HG03558 (cell line): ENCODE results near the gene PLPPR5.

ENCODE experiments used
- ATAC-seq: cut with Tn5 transposase; IDR thresholded peaks from one replicate; pipeline ENCODE4 v1.9.1; 2021; ENCODE audit warnings: moderate number of reproducible peaks; ENCODE audit not compliant: unreplicated experiment; ENCODE audit errors: extremely low read depth

PLPPR5 gene

DNA sequence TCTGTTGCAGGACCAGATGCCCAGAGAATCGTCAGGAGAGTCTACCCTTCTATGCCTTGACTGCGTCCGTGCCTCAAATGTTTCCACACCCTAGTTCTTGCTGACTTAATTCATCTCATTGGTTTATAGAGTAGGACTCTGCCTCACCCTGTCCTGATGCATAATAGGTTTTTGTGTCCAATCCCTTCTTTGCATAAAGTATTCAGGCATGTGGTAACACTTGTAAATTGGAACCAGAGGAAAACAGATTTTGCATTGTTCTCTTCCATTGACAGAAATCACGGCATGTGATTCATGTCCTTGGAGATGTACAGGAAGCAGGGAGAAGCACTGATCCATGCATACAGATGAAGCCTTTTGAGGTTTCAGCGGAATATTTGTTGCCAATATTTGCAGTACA, 29.5 kb downstream of the PLPPR5 start:
- no peak for ATAC-seq

- ATAC-seq: no peak
Measured at GRCh38 chr1:98969798-98970490, 34.7 kb downstream of the PLPPR5 start.

- no peak for ATAC-seq
Measured at GRCh38 chr1:98967122-98967521, 37.5 kb downstream of the PLPPR5 start.

DNA sequence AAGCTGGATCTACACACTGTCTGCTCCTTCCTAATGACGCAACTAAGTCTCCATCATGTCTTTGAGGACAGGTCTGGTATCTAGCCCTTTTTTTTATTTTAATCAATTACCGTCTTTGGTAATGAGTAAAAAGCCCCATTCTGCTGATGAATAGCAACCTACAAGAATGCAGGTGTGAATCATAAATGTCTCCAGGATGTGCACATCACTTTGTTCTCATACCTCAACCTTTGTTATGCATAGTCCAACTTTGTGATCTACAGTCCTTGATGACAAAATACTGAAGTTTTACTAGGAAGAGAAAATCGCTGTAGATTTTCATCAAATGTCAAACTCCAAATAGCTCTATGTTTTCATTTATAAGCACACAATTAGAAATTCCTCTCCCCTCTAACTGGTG, 39.3 kb downstream of the PLPPR5 start:
- no peak for ATAC-seq

GRCh38 chr1:98964198-98964597, 40.5 kb downstream of the PLPPR5 start:
- ATAC-seq: no peak

DNA sequence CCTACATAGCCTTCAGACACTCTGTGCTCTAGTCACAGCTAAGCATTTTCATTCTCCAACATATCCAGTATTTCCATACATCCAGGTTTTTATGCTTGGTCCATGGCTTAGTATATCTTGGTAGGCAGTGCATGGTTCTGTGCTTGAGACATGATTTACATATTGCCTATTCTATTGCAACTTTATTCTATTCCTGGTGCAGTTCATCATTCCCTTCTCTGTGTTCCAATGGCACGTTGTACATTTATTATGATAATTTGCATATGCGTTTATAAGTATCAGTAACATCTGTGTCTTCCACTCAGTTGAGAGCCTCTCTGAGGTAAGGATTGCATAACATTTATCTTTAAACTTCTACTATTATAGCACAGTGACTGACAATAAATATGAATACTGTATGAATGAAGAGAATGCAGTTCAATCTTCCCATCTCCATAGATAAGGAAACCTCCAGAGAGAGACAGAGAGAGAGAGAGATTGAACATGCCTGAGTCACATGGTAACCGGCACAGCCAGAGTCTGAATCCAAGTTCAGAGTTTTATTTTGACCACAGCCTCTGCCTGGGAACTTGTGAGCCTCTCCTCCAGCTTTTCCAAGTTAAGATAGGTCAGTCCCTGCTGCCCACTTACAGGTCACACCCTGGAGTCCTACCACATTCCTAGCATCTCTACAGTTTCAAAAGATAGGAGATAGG, 41.5 kb downstream of the PLPPR5 start:
- no peak for ATAC-seq

GRCh38 chr1:98962156-98962555, 42.5 kb downstream of the PLPPR5 start:
- no peak for ATAC-seq

DNA sequence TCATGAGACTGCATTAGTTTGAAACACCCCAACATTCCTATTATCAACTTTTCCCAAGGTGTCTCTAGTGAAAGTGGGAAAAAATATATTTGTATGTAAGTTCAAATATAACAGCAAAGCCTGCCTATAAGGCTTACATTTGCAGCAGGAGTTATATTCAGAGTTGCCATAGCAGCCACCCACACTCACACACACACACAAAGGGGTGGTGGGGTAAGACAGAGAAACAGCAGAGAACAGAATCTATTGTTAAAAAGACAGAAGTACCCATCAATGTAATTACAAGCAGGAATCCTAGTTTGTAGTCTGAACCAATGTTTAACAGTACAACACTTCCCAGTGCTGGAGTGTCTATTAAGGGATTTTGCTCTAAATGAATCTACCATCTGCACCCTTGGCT, 55.0 kb downstream of the PLPPR5 start:
- ATAC-seq: no peak

DNA sequence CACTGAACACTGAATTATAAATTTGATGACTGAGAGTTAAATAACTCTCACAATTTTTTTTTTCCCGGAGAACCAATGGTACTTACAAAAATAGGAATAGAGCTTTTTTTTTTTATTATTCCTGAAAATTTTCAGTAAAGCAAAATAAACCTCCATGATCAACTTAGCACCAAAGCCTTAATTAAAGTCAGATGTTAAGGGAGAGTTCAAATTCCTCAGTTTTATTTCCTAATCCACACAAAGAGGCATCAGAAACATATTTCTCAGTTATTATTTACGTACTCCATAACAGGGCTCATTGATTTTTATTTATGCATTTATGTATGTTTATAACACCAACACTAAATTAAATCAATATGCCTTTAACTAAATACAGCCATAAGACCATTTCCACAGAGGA, 55.5 kb downstream of the PLPPR5 start:
- ATAC-seq: no peak

- ATAC-seq: no peak
Measured at GRCh38 chr1:98947071-98947470, 57.6 kb downstream of the PLPPR5 start.

GRCh38 chr1:98940722-98941079, 64.0 kb downstream of the PLPPR5 start:
- no peak for ATAC-seq

- no peak for ATAC-seq
Measured at GRCh38 chr1:98940069-98940721, 64.5 kb downstream of the PLPPR5 start.

DNA sequence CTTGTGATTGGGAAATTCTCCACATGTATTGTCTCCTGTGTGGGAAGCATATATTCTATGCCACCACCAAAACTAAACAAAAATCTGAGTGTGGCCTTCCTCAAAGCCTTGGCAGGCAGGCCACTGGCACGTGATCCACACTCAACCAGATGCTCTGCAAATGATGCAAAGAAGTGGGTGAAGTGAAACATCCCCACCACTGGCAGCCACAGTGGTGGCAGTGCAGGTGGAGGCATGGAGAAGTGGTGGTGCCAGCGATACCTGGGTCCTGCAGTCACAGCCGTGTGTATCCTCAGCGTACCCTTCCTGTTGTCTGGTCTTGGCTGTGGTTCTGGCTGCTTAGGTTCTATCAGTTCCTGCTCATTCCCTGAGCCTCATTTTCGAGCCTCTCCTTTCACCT, 65.2 kb downstream of the PLPPR5 start:
- ATAC-seq: no peak

DNA sequence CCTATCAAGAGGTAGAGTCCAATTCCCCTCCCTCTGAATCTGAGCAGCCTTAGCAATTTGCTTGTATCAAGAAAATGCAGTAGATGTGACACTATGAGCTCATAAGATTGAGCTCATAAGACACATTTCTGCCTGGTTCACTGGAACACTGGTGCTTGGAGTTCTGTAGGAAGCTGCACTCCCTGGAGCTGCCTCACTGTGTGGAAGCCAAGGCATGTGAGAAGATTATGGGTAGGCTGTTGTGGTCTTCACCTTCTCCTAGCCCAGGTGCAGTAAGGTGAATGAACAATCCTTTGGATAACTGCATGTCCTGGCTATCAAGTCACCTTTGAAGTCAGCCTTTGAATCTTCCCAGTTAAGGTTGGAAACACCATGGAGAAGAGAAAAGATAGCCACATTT, 67.3 kb downstream of the PLPPR5 start:
- ATAC-seq: no peak

GRCh38 chr1:98932184-98932583, 72.5 kb downstream of the PLPPR5 start:
- no peak for ATAC-seq

- ATAC-seq: no peak
Measured at GRCh38 chr1:98931128-98931835, 73.4 kb downstream of the PLPPR5 start.

- ATAC-seq: no peak
Measured at GRCh38 chr1:98929437-98929836, 75.2 kb downstream of the PLPPR5 start.

DNA sequence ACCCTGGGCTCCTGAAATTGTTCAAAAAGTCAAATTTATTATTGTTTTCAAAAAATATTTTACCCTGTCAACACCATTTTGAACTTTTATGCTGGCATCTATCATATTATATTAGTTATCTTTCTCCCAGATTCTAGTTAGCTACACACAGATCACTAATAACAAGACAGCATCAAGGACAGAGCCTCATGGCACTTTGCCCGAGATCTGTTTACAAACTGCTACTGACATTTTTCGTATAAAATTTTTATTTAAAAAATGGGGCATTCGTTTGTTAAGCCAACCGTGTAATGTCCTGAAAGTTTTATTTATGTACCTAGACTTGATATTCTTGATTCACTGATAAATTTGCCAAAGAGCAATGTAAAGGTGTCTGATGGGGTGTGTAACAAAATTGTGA, 78.1 kb downstream of the PLPPR5 start:
- no peak for ATAC-seq

DNA sequence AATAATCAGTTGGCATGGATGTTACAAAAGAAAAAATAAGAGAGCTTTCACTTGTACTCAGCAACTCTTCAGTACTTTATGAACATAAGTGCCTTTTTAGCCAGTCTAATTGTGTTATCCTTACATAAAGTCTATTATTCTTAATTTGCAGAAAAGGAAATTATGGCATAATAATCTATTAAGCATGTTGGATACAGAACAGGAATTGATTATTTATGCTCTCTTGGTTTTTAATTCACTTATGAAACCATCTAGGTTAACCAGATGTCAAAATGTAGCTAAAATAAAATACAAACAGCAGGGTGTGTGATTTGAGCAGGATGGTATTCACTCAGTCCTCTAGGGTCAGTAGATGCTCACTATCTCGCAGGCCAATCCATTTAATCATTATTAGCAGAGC, 79.7 kb downstream of the PLPPR5 start:
- ATAC-seq: no peak

DNA sequence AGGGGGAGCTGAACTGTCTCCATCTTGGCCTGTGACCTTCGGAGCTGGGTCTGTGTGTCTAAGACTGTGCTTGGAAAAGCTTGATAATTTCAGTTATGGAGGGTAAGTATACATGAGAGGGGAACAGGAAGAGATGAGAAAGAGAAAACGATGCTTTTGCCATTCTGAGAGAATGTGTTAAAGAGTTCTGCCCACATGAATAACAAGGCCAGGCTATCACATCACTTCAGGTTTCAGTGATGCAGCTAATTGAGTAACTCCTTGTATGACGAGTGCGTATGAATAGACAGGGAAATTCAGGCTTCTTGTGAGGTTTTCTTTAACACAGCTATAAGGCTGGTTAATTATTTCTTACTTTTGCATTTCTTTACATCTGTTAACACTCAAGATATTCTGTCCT, 81.0 kb downstream of the PLPPR5 start:
- no peak for ATAC-seq

- ATAC-seq: no peak
Measured at GRCh38 chr1:98921817-98922216, 82.8 kb downstream of the PLPPR5 start.
